DND-41 (cell line): ENCODE results near the gene RAB14.

Experiments
- ATAC-seq: fragments of 200-7000 bp; cut with Tn5 transposase; 3 replicates; pipeline ENCODE4 v1.9.1; 2021; ENCODE audit warnings: low read depth; ENCODE audit not compliant: insufficient read depth
- DNase-seq: peaks from one replicate; pipeline ENCODE4 v3.0.0-alpha.2; 2020
- H2AFZ ChIP-seq: 2 replicates; pipeline ENCODE4 v1.6.0; 2012; ENCODE audit warnings: low read depth, low read length
- H3K27ac ChIP-seq: 2 replicates; pipeline ENCODE4 v1.5.1; 2012; ENCODE audit warnings: low read length, inconsistent platforms
- H3K27me3 ChIP-seq: fragments of 200-600 bp; sonication (generic); 2 replicates; pipeline ENCODE4 v1.6.0; 2012; ENCODE audit warnings: low read length, mild to moderate bottlenecking, inconsistent platforms; ENCODE audit not compliant: insufficient read depth, poor library complexity
- H3K36me3 ChIP-seq: 2 replicates; pipeline ENCODE4 v1.5.1; 2012; ENCODE audit warnings: low read length, inconsistent platforms; ENCODE audit not compliant: insufficient read depth
- H3K4me1 ChIP-seq: 2 replicates; pipeline ENCODE4 v1.5.1; 2012; ENCODE audit warnings: mild to moderate bottlenecking, low read length; ENCODE audit not compliant: insufficient read depth
- H3K4me2 ChIP-seq: 2 replicates; pipeline ENCODE4 v1.6.0; 2012; ENCODE audit warnings: mild to moderate bottlenecking, moderate library complexity, low read length, inconsistent platforms; ENCODE audit not compliant: insufficient read depth
- H3K4me3 ChIP-seq, 2 experiments: fragments of 200-600 bp in 1 of 2; shearing (Covaris generic) in 1 of 2; 2 replicates each; pipeline ENCODE4 v1.5.1; 2012 to 2016; ENCODE audit warnings: inconsistent platforms in 2 of 2, low read length in 2 of 2, mild to moderate bottlenecking in 2 of 2, low read depth in 1 of 2, moderate library complexity in 1 of 2
- H3K79me2 ChIP-seq: 2 replicates; pipeline ENCODE4 v1.6.0; 2012; ENCODE audit warnings: low read length, inconsistent platforms; ENCODE audit not compliant: insufficient read depth
- H3K9ac ChIP-seq: 2 replicates; pipeline ENCODE4 v1.6.0; 2012; ENCODE audit warnings: low read depth, mild to moderate bottlenecking, inconsistent platforms, low read length, moderate library complexity
- H3K9me3 ChIP-seq: 2 replicates; pipeline ENCODE4 v1.5.1; 2012; ENCODE audit warnings: low read length, moderate library complexity, mild to moderate bottlenecking, inconsistent platforms; ENCODE audit not compliant: insufficient read depth, severe bottlenecking
- H4K20me1 ChIP-seq: 2 replicates; pipeline ENCODE4 v1.6.0; 2012; ENCODE audit warnings: low read length; ENCODE audit not compliant: insufficient read depth
- CTCF ChIP-seq: IDR thresholded peaks from 2 replicates; pipeline ENCODE4 v1.5.1; 2012; ENCODE audit warnings: borderline replicate concordance, low read length, moderate library complexity, mild to moderate bottlenecking; ENCODE audit not compliant: poor library complexity, severe bottlenecking; ENCODE audit errors: extremely low read depth
- EZH2 ChIP-seq: IDR thresholded peaks from 3 replicates; pipeline ENCODE4 v1.6.1; 2012; ENCODE audit warnings: borderline replicate concordance, low read depth, mild to moderate bottlenecking, moderate library complexity, low read length, inconsistent platforms; ENCODE audit not compliant: severe bottlenecking

RAB14 gene

DNA sequence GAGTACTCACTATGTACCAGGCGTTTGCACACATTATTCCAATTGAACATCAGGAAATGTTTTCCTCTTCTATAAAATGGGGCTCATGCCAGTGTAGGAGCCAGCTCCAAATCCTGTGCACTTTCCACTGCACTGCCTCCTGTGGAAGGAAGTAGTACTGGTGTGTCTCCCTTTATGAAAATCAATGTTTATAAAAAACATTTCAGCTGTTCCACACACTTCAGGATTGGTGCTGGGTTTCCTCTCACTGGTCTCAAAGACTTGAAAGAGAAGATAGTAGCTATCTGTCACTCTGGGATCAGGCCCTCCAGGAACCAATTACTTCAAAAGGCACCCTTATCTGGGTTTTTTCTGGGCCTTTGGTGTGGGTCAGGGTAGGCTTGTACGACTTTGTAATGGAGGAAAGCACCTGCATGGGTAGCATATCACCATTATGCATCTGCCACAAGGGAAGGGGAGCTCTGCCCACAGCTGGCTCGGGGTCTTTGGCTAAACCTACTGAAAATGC, 32.5 kb downstream of the RAB14 start:
- Histone ChIP-seq H3K27ac (no peak overlapping the region), H3K9ac (no peak overlapping the region), H2AFZ (no peak overlapping the region), H4K20me1 (no peaks in the 10 kb centered on the region), H3K27me3 (no peaks in the 10 kb centered on the region), H3K79me2 (no peaks in the 10 kb centered on the region), H3K4me2 (no peak overlapping the region), H3K4me1 (peaks cover 6% of the 10 kb centered on the region; the same call in 1 of the 2 replicates), H3K9me3 (no peaks in the 10 kb centered on the region), H3K4me3 (no peak overlapping the region), H3K36me3 (peaks cover 97% of the 10 kb centered on the region)
- peak; percentile 60 for TF ChIP-seq CTCF
- no peak for TF ChIP-seq EZH2
- ATAC-seq (peak; percentile 86), DNase-seq (peak; percentile 64)

- DNase-seq (no peak), ATAC-seq (no peak)
- Histone ChIP-seq H3K36me3 (peaks cover 93% of the 10 kb centered on the region), H3K4me3 (no peak overlapping the region), H3K27ac (no peak overlapping the region), H3K9me3 (no peaks in the 10 kb centered on the region), H3K27me3 (no peaks in the 10 kb centered on the region), H2AFZ (no peak overlapping the region), H3K4me2 (no peak overlapping the region), H3K79me2 (no peaks in the 10 kb centered on the region), H3K4me1 (peaks cover 6% of the 10 kb centered on the region; the same call in 1 of the 2 replicates), H4K20me1 (no peaks in the 10 kb centered on the region), H3K9ac (no peak overlapping the region)
- TF ChIP-seq EZH2 (no peak), CTCF (no peak)
These were observed 33.6 kb downstream of the RAB14 start for GRCh38 chr9:121168052-121168451.

DNA sequence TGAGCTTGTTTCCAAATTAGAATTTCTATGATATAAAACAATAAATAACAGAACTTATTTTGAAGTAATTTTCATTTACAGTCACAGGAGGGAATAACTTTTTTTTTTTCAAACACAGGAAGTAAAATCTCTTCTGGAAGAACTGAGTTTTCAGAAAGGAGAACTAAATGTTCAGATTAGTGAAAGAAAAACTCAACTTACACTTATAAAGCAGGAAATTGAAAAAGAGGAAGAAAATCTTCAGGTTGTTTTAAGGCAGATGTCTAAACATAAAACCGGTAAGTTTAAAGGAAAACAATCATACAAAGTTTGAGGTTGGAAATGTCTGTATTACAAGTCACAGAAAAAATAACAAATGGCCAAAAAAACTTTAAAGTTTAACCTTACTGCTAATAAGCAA, 41.6 kb downstream of the RAB14 start:
- Histone ChIP-seq H3K9ac (no peak overlapping the region), H3K4me1 (no peaks in the 10 kb centered on the region), H3K9me3 (no peaks in the 10 kb centered on the region), H3K36me3 (peaks cover 86% of the 10 kb centered on the region), H3K27me3 (no peaks in the 10 kb centered on the region), H3K79me2 (no peaks in the 10 kb centered on the region), H2AFZ (no peak overlapping the region), H3K4me3 (no peak overlapping the region), H3K27ac (no peak overlapping the region), H4K20me1 (no peaks in the 10 kb centered on the region), H3K4me2 (no peak overlapping the region)
- no peak for TF ChIP-seq EZH2
- DNase-seq: no peak
- no peak for ATAC-seq

DNA sequence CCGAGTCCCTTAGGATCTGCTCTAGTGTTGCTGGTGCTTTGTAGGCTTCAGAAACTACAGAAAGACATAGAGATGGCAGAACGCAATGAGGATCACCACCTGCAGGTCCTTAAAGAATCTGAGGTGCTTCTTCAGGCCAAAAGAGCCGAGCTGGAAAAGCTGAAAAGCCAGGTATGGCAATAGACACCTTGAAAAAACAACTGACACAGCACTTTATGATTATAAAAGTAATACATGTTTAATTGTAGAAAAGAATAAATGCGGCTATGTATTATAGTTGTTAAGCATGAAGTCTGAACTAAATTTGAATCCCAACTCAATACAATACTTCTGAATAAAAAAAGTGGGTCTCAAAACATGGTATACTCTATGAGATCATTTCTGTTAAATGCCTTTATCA, 43.7 kb downstream of the RAB14 start:
- peaks cover 91% of the 10 kb centered on the region for H3K36me3 ChIP-seq
- no peak overlapping the region for H3K4me2 ChIP-seq
- no peak overlapping the region for H3K27ac ChIP-seq
- ATAC-seq (no peak), DNase-seq (no peak)
- no peaks in the 10 kb centered on the region for H4K20me1 ChIP-seq
- no peaks in the 10 kb centered on the region for H3K27me3 ChIP-seq
- H3K9ac ChIP-seq: no peak overlapping the region
- no peaks in the 10 kb centered on the region for H3K9me3 ChIP-seq
- no peaks in the 10 kb centered on the region for H3K79me2 ChIP-seq
- no peak overlapping the region for H2AFZ ChIP-seq
- TF ChIP-seq CTCF: no peak
- TF ChIP-seq EZH2: no peak
- H3K4me1 ChIP-seq: no peaks in the 10 kb centered on the region
- H3K4me3 ChIP-seq: no peak overlapping the region
